ENCODE data around the gene SLC30A9. TPM values are rescaled to one million over a fixed set of nuclear protein-coding genes. Genes with fewer than 3 reads are reported as not detected.

The SLC30A9 gene
- total RNA-seq: 40.4 and 43.2 TPM in 2 replicates

GRCh38 chr4:41990365-41991111, at the start of gene SLC30A9:
Gene SLC30A9, plus strand, starts transcription at chr4:41990530. Its CDS starts 122 bp downstream, at chr4:41990652.
- Mint-ChIP-seq H3K4me3 (peak within 1 kb of the TSS; percentile 99), H3K9me3 (no peaks in the 10 kb centered on the region), H3K4me1 (ENCODE audit: low read depth) (peaks cover 28% of the 10 kb centered on the region), H3K36me3 (ENCODE audit: low read depth) (peaks cover 6% of the 10 kb centered on the region), H3K27ac (peak within 1 kb of the TSS; percentile 92), H3K27me3 (ENCODE audit: insufficient read depth) (no peaks in the 10 kb centered on the region)
- peak; percentile 91 for DNase-seq (ENCODE audit: low spot score)
- intact Hi-C loops (cut with micrococcal nuclease): loop anchor here (1.0 to 5.0 kb wide), 3 partner anchors 34 to 667 kb away; partner anchors contain the start of genes ATP8A1 and TMEM33

- H3K27ac Mint-ChIP-seq: no peak overlapping the region
- no peaks in the 10 kb centered on the region for H3K9me3 Mint-ChIP-seq
- no peaks in the 10 kb centered on the region for H3K27me3 Mint-ChIP-seq (ENCODE audit: insufficient read depth)
- peaks cover 42% of the 10 kb centered on the region for H3K4me1 Mint-ChIP-seq (ENCODE audit: low read depth)
- DNase-seq (ENCODE audit: low spot score): no peak
- H3K4me3 Mint-ChIP-seq: no peak overlapping the region
- intact Hi-C loops (cut with micrococcal nuclease): no loop called here
- peaks cover 41% of the 10 kb centered on the region for H3K36me3 Mint-ChIP-seq (ENCODE audit: low read depth)
Observed at GRCh38 chr4:41940834-41941233, 49.5 kb upstream of the SLC30A9 start.

- Mint-ChIP-seq H3K4me3 (no peak overlapping the region), H3K4me1 (ENCODE audit: low read depth) (peaks cover 21% of the 10 kb centered on the region), H3K27me3 (ENCODE audit: insufficient read depth) (no peaks in the 10 kb centered on the region), H3K27ac (no peak overlapping the region), H3K36me3 (ENCODE audit: low read depth) (peaks cover 35% of the 10 kb centered on the region), H3K9me3 (no peaks in the 10 kb centered on the region)
- intact Hi-C loops (cut with micrococcal nuclease): no loop called here
- no peak for DNase-seq (ENCODE audit: low spot score)
Observed at GRCh38 chr4:41943506-41943905, 46.8 kb upstream of the SLC30A9 start.

- no peak for DNase-seq (ENCODE audit: low spot score)
- Mint-ChIP-seq H3K27me3 (ENCODE audit: insufficient read depth) (no peaks in the 10 kb centered on the region), H3K4me3 (no peak overlapping the region), H3K36me3 (ENCODE audit: low read depth) (peaks cover 32% of the 10 kb centered on the region), H3K27ac (no peak overlapping the region), H3K4me1 (ENCODE audit: low read depth) (peaks cover 18% of the 10 kb centered on the region), H3K9me3 (no peaks in the 10 kb centered on the region)
- intact Hi-C loops (cut with micrococcal nuclease): no loop called here
Observed at GRCh38 chr4:41944089-41944488, 46.2 kb upstream of the SLC30A9 start.

GRCh38 chr4:41949531-41949930, 40.8 kb upstream of the SLC30A9 start:
- H3K36me3 Mint-ChIP-seq (ENCODE audit: low read depth): peaks cover 39% of the 10 kb centered on the region
- intact Hi-C loops (cut with micrococcal nuclease): no loop called here
- DNase-seq (ENCODE audit: low spot score): no peak
- peaks cover 16% of the 10 kb centered on the region for H3K4me1 Mint-ChIP-seq (ENCODE audit: low read depth)
- H3K27me3 Mint-ChIP-seq (ENCODE audit: insufficient read depth): no peaks in the 10 kb centered on the region
- no peak overlapping the region for H3K4me3 Mint-ChIP-seq
- no peak overlapping the region for H3K27ac Mint-ChIP-seq
- H3K9me3 Mint-ChIP-seq: no peaks in the 10 kb centered on the region

- intact Hi-C loops (cut with micrococcal nuclease): loop anchor here (2.0 to 10.0 kb wide), 3 partner anchors 33 to 325 kb away; partner anchors contain the start of gene SLC30A9
- Mint-ChIP-seq H3K4me3 (no peak overlapping the region), H3K27ac (no peak overlapping the region), H3K27me3 (ENCODE audit: insufficient read depth) (no peaks in the 10 kb centered on the region), H3K4me1 (ENCODE audit: low read depth) (no peaks in the 10 kb centered on the region), H3K9me3 (no peaks in the 10 kb centered on the region), H3K36me3 (ENCODE audit: low read depth) (peaks cover 17% of the 10 kb centered on the region)
- DNase-seq (ENCODE audit: low spot score): no peak
Observed at GRCh38 chr4:41957634-41958033, 32.7 kb upstream of the SLC30A9 start.

- DNase-seq (ENCODE audit: low spot score): no peak
- intact Hi-C loops (cut with micrococcal nuclease): no loop called here
- no peak overlapping the region for H3K4me3 Mint-ChIP-seq
Observed at GRCh38 chr4:41963105-41963504, 27.2 kb upstream of the SLC30A9 start.

GRCh38 chr4:41964401-41964800, 25.9 kb upstream of the SLC30A9 start:
- no peak for DNase-seq (ENCODE audit: low spot score)
- Mint-ChIP-seq H3K4me3 (no peak overlapping the region), H3K36me3 (ENCODE audit: low read depth) (peaks cover 6% of the 10 kb centered on the region), H3K9me3 (peaks cover 9% of the 10 kb centered on the region), H3K27me3 (ENCODE audit: insufficient read depth) (no peaks in the 10 kb centered on the region), H3K27ac (no peak overlapping the region), H3K4me1 (ENCODE audit: low read depth) (no peaks in the 10 kb centered on the region)
- intact Hi-C loops (cut with micrococcal nuclease): no loop called here

More at GRCh38 chr4:41963105-41963504, 27.2 kb upstream of the SLC30A9 start:
- H3K9me3 Mint-ChIP-seq: peaks cover 4% of the 10 kb centered on the region
- H3K36me3 Mint-ChIP-seq (ENCODE audit: low read depth): peaks cover 3% of the 10 kb centered on the region
- no peaks in the 10 kb centered on the region for H3K27me3 Mint-ChIP-seq (ENCODE audit: insufficient read depth)
- H3K4me1 Mint-ChIP-seq (ENCODE audit: low read depth): no peaks in the 10 kb centered on the region
- no peak overlapping the region for H3K27ac Mint-ChIP-seq

GRCh38 chr4:41967392-41967791, 22.9 kb upstream of the SLC30A9 start:
- H3K4me1 Mint-ChIP-seq (ENCODE audit: low read depth): no peaks in the 10 kb centered on the region
- H3K4me3 Mint-ChIP-seq: no peak overlapping the region
- DNase-seq (ENCODE audit: low spot score): no peak
- H3K27ac Mint-ChIP-seq: no peak overlapping the region
- no peaks in the 10 kb centered on the region for H3K27me3 Mint-ChIP-seq (ENCODE audit: insufficient read depth)
- intact Hi-C loops (cut with micrococcal nuclease): no loop called here
- H3K9me3 Mint-ChIP-seq: peaks cover 11% of the 10 kb centered on the region
- peaks cover 3% of the 10 kb centered on the region for H3K36me3 Mint-ChIP-seq (ENCODE audit: low read depth)

- intact Hi-C loops (cut with micrococcal nuclease): no loop called here
- no peak for DNase-seq (ENCODE audit: low spot score)
Observed at GRCh38 chr4:41969671-41970070, 20.7 kb upstream of the SLC30A9 start.

GRCh38 chr4:41975341-41975740, 15.0 kb upstream of the SLC30A9 start:
- H3K27ac Mint-ChIP-seq: no peak overlapping the region
- peaks cover 7% of the 10 kb centered on the region for H3K4me1 Mint-ChIP-seq (ENCODE audit: low read depth)
- no peak for DNase-seq (ENCODE audit: low spot score)
- H3K9me3 Mint-ChIP-seq: no peaks in the 10 kb centered on the region
- intact Hi-C loops (cut with micrococcal nuclease): no loop called here
- H3K36me3 Mint-ChIP-seq (ENCODE audit: low read depth): no peaks in the 10 kb centered on the region
- H3K4me3 Mint-ChIP-seq: no peak overlapping the region
- peaks cover 4% of the 10 kb centered on the region for H3K27me3 Mint-ChIP-seq (ENCODE audit: insufficient read depth)

More at GRCh38 chr4:41969671-41970070, 20.7 kb upstream of the SLC30A9 start:
- no peaks in the 10 kb centered on the region for H3K4me1 Mint-ChIP-seq (ENCODE audit: low read depth)
- peaks cover 11% of the 10 kb centered on the region for H3K9me3 Mint-ChIP-seq
- H3K4me3 Mint-ChIP-seq: no peak overlapping the region
- H3K36me3 Mint-ChIP-seq (ENCODE audit: low read depth): peaks cover 3% of the 10 kb centered on the region
- no peaks in the 10 kb centered on the region for H3K27me3 Mint-ChIP-seq (ENCODE audit: insufficient read depth)
- H3K27ac Mint-ChIP-seq: no peak overlapping the region

GRCh38 chr4:41976775-41977516, 13.4 kb upstream of the SLC30A9 start:
- intact Hi-C loops (cut with micrococcal nuclease): no loop called here
- Mint-ChIP-seq H3K36me3 (ENCODE audit: low read depth) (no peaks in the 10 kb centered on the region), H3K9me3 (no peaks in the 10 kb centered on the region), H3K27me3 (ENCODE audit: insufficient read depth) (peaks cover 4% of the 10 kb centered on the region), H3K4me3 (no peak overlapping the region), H3K4me1 (ENCODE audit: low read depth) (peaks cover 7% of the 10 kb centered on the region), H3K27ac (no peak overlapping the region)
- no peak for DNase-seq (ENCODE audit: low spot score)

GRCh38 chr4:41977709-41978108, 12.6 kb upstream of the SLC30A9 start:
- H3K36me3 Mint-ChIP-seq (ENCODE audit: low read depth): no peaks in the 10 kb centered on the region
- H3K4me3 Mint-ChIP-seq: no peak overlapping the region

More at GRCh38 chr4:41977709-41978108, 12.6 kb upstream of the SLC30A9 start:
- H3K9me3 Mint-ChIP-seq: no peaks in the 10 kb centered on the region
- H3K27me3 Mint-ChIP-seq (ENCODE audit: insufficient read depth): peaks cover 4% of the 10 kb centered on the region
- no peak overlapping the region for H3K27ac Mint-ChIP-seq
- intact Hi-C loops (cut with micrococcal nuclease): no loop called here
- peaks cover 7% of the 10 kb centered on the region for H3K4me1 Mint-ChIP-seq (ENCODE audit: low read depth)
- DNase-seq (ENCODE audit: low spot score): no peak
